Liver (tissue), 3 donors: ENCODE measurements around the gene RUNX1.

ENCODE experiments used
- ATF3 ChIP-seq: IDR thresholded peaks from 2 replicates; pipeline ENCODE4 v1.6.1; 2016; ENCODE audit warnings: antibody characterized with exemption
- CTCF ChIP-seq: fragments of 150-350 bp; IDR thresholded peaks from 2 replicates; pipeline ENCODE4 v1.5.1; 2017; ENCODE audit warnings: improper control_type of control experiment, low read depth, low read length; ENCODE audit not compliant: missing input control
- EGR1 ChIP-seq, 2 donors: IDR thresholded peaks; 2 replicates each; pipeline ENCODE4 v1.6.1; 2016 to 2018; ENCODE audit warnings: antibody characterized with exemption in 2 of 2, low read depth in 2 of 2
- FOXA1 ChIP-seq: IDR thresholded peaks from 2 replicates; pipeline ENCODE4 v1.6.1; 2016; ENCODE audit warnings: antibody characterized with exemption
- GABPA ChIP-seq, 2 donors: IDR thresholded peaks in 1 of 2; conservative IDR thresholded peaks in 1 of 2; 2 replicates each; pipeline ENCODE4 v1.6.1; 2016; ENCODE audit warnings: antibody characterized with exemption in 2 of 2, mild to moderate bottlenecking in 1 of 2, moderate library complexity in 1 of 2
- HNF4G ChIP-seq: IDR thresholded peaks from 2 replicates; pipeline ENCODE4 v1.6.1; 2016; ENCODE audit warnings: antibody characterized with exemption
- JUND ChIP-seq, 2 donors: IDR thresholded peaks; 2 replicates each; pipeline ENCODE4 v1.6.1; 2016; ENCODE audit warnings: antibody characterized with exemption in 2 of 2
- RAD21 ChIP-seq, 2 donors: IDR thresholded peaks; 2 replicates each; pipeline ENCODE4 v1.6.1; 2016; ENCODE audit warnings: antibody characterized with exemption in 2 of 2, mild to moderate bottlenecking in 2 of 2
- REST ChIP-seq: IDR thresholded peaks from 2 replicates; pipeline ENCODE4 v1.6.1; 2016; ENCODE audit warnings: antibody characterized with exemption, mild to moderate bottlenecking
- SP1 ChIP-seq: IDR thresholded peaks from 2 replicates; pipeline ENCODE4 v1.6.1; 2018; ENCODE audit warnings: antibody characterized with exemption, mild to moderate bottlenecking
- TAF1 ChIP-seq: conservative IDR thresholded peaks from 2 replicates; pipeline ENCODE4 v1.6.1; 2016; ENCODE audit warnings: antibody characterized with exemption, mild to moderate bottlenecking
- YY1 ChIP-seq: IDR thresholded peaks from 2 replicates; pipeline ENCODE4 v1.6.1; 2016; ENCODE audit warnings: antibody characterized with exemption, mild to moderate bottlenecking
- ZBTB33 ChIP-seq: IDR thresholded peaks from 2 replicates; pipeline ENCODE4 v1.6.1; 2016; ENCODE audit warnings: antibody characterized with exemption
- TF ChIP-seq, protein P1 (sequence below): IDR thresholded peaks from 2 replicates; pipeline ENCODE4 v1.6.1; 2016; ENCODE audit warnings: antibody characterized with exemption
- donor health status: healthy.
- donor health status: healthy.

DNA sequence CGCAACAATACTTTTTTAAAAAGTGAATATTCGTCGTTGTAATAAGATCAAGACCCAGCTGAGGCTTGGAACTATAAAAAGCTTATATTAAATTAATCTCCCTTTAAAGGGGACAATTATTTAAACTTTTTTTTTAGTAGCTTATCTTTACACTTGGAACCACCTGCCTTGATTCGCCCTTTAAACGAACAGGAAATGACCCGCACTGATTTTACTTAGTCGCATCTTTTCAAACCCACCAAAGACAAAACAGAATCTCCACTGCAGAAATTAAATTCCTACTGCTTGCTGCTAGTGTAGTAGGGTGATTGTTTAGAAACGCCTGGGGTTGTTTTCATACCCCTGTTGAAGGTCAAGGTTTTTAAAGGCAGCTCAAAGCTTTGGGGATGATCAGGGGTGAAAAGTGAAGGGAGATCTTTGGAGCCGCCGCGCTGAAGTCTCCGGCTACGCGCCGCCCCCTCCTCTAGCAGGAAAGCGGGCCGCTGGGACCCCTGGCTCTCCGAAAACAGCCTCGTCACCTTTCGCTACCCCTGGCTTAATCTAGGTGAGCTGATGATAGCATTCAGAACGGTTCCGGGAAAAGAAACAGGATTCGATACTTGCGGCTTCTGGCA lies 163.4 kb downstream of the RUNX1 start:
- TF ChIP-seq CTCF (no peak), EGR1 (IDR thresholded peaks at IDR 0.05; ENCODE audit: low read depth in 2 of 2) (no peak), RAD21 (IDR thresholded peaks at IDR 0.05) (no peak), REST (no peak), JUND (IDR thresholded peaks at IDR 0.05) (no peak), TAF1 (no peak), ZBTB33 (no peak), ATF3 (no peak), HNF4G (no peak), SP1 (no peak), YY1 (no peak), GABPA (IDR thresholded peaks at IDR 0.05 in 1 of 2, conservative IDR thresholded peaks at IDR 0.05 in 1 of 2) (no peak), FOXA1 (no peak)
- TF ChIP-seq, protein P1, sequence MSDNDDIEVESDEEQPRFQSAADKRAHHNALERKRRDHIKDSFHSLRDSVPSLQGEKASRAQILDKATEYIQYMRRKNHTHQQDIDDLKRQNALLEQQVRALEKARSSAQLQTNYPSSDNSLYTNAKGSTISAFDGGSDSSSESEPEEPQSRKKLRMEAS: no peak
